Vagina (tissue), 2 donors: Measurements from ENCODE around the gene ADAMTS12.

ENCODE experiments used
- POLR2A ChIP-seq, 2 donors: fragments of 450-650 bp; IDR thresholded peaks; one replicate each; pipeline ENCODE4 v1.6.1; 2017; ENCODE audit warnings: antibody characterized with exemption in 2 of 2, mild to moderate bottlenecking in 2 of 2, moderate library complexity in 2 of 2
- POLR2AphosphoS5 ChIP-seq, 2 donors: sonication (generic); formaldehyde crosslinking; IDR thresholded peaks; one replicate each; pipeline ENCODE4 v1.9.0; 2017; ENCODE audit warnings: antibody characterized with exemption in 2 of 2, mild to moderate bottlenecking in 2 of 2, low read depth in 1 of 2; ENCODE audit not compliant: insufficient read depth in 1 of 2
- TF ChIP-seq, protein P1 (sequence below), 3 experiments: fragments of 450-650 bp in 2 of 3; fragments of 200-600 bp in 1 of 3; sonication (generic) in 1 of 3; IDR thresholded peaks; one replicate each; pipeline ENCODE4 v1.5.1; 2017 to 2019; ENCODE audit warnings: antibody characterized with exemption in 3 of 3, mild to moderate bottlenecking in 2 of 3, moderate library complexity in 2 of 3

DNA sequence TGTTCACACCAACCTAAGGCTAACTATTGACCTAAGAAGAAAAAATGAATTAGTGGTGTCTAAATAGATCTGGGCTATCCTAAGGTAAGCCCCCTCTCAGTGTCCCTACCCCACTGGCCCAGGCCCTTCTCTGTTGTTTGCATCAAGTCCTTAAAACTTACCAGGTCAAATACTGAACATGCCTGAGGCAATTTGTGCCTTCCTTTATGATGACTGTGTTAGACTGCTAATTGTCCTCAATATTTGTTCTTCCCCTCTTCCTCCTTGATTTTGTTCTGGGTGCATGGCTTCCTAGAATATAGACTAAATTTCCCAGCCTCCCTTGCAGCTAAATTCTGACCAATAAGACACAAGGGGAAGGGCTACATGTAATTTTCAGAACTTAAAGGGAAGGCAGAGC is 199.9 kb downstream of the ADAMTS12 start:
- TF ChIP-seq POLR2A (IDR thresholded peaks at IDR 0.05) (no peak), POLR2AphosphoS5 (IDR thresholded peaks at IDR 0.05; ENCODE audit: insufficient read depth in 1 of 2, low read depth in 1 of 2) (no peak)
- TF ChIP-seq, protein P1, sequence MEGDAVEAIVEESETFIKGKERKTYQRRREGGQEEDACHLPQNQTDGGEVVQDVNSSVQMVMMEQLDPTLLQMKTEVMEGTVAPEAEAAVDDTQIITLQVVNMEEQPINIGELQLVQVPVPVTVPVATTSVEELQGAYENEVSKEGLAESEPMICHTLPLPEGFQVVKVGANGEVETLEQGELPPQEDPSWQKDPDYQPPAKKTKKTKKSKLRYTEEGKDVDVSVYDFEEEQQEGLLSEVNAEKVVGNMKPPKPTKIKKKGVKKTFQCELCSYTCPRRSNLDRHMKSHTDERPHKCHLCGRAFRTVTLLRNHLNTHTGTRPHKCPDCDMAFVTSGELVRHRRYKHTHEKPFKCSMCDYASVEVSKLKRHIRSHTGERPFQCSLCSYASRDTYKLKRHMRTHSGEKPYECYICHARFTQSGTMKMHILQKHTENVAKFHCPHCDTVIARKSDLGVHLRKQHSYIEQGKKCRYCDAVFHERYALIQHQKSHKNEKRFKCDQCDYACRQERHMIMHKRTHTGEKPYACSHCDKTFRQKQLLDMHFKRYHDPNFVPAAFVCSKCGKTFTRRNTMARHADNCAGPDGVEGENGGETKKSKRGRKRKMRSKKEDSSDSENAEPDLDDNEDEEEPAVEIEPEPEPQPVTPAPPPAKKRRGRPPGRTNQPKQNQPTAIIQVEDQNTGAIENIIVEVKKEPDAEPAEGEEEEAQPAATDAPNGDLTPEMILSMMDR (IDR thresholded peaks at IDR 0.05) = no peak
